ENCODE data around the gene SLC24A3.

Gene SLC24A3

DNA sequence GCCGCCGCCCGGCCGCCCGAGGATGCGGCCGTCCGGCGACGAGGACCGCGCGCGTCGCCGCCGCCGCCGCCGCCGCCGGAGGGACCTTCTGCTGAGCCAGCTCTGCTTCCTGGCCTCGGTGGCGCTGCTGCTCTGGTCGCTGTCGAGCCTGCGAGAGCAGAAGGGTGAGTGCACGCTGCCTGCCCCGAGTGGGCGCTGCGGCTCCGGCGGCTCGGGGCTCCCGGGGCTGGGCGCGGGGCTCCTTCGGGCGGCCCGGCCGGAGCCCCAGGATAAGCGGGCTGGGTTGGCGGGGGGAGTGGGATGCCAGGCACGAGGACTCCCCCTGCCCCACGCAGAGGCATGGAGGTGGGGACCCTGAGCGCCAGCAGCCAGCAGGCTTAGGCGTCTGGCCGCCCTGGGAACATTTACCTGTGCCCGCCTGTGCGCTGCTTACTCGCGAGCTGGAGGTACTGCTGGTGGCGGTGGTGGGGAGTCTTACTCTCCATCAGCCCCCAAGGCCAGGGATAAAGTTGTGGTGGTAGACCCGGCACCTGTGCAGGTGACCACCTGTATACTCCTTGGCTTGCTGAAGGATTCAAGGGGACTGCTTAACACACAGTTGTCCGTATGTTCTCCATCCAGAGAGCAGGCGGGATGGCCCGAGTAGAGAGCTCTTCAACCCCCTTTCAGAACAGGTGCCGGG, 520 bp downstream of the SLC24A3 start:
- Histone ChIP-seq H3K4me3 (ENCODE audit: low read length) (no peak overlapping the region), H3K9me2 (replicated peaks; ENCODE audit: control insufficient read depth, low read length) (no peaks in the 10 kb centered on the region), H3K4me1 (ENCODE audit: control insufficient read depth, low read length) (no peaks in the 10 kb centered on the region), H3K79me2 (ENCODE audit: control insufficient read depth, low read length) (no peaks in the 10 kb centered on the region), H3K36me3 (ENCODE audit: control insufficient read depth, low read length) (no peaks in the 10 kb centered on the region), H4K20me1 (ENCODE audit: control insufficient read depth, insufficient read depth, low read depth, low read length) (no peaks in the 10 kb centered on the region), H3K27ac (ENCODE audit: low read depth, low read length) (no peak overlapping the region), H3F3A (ENCODE audit: control insufficient read depth, insufficient read depth) (no peaks in the 10 kb centered on the region), H3K9me3 (ENCODE audit: control insufficient read depth, insufficient read depth, low read length) (no peaks in the 10 kb centered on the region), H3K4me2 (ENCODE audit: low read length) (no peak overlapping the region), H3K27me3 (ENCODE audit: control insufficient read depth, low read length) (no peaks in the 10 kb centered on the region)
- TF ChIP-seq, protein P1, sequence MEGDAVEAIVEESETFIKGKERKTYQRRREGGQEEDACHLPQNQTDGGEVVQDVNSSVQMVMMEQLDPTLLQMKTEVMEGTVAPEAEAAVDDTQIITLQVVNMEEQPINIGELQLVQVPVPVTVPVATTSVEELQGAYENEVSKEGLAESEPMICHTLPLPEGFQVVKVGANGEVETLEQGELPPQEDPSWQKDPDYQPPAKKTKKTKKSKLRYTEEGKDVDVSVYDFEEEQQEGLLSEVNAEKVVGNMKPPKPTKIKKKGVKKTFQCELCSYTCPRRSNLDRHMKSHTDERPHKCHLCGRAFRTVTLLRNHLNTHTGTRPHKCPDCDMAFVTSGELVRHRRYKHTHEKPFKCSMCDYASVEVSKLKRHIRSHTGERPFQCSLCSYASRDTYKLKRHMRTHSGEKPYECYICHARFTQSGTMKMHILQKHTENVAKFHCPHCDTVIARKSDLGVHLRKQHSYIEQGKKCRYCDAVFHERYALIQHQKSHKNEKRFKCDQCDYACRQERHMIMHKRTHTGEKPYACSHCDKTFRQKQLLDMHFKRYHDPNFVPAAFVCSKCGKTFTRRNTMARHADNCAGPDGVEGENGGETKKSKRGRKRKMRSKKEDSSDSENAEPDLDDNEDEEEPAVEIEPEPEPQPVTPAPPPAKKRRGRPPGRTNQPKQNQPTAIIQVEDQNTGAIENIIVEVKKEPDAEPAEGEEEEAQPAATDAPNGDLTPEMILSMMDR (IDR thresholded peaks at IDR 0.05; ENCODE audit: low read depth, low read length, poor library complexity, severe bottlenecking): no peak
- no peak for TF ChIP-seq EZH2phosphoT487 (IDR thresholded peaks at IDR 0.05; ENCODE audit: borderline replicate concordance, low read length)

DNA sequence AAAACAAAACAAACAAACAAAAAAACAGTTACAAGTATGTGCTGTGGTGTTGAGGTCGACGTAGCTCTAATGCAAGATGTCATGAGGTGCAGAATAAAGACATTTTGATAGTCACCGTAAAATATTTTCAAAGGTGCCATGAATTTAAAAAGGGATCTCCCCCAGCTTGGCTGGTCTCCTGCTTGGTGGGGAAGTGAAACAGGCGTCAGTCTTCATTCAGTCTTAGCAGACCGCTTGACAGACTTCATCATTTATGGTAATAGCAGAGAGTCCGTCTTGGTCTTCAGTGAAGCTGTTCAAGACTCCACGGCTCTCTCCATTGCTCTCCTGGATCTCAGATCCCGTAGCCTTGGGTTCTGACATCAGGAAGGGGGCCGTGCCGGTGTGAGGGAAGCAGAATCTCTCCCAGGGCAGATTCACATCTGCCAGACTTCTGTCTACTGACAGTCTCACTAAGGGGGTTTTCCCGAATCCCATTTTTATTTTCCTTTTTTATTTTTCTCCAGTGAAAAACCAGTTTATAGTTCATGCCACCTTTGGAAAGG, 1.6 kb downstream of the SLC24A3 start:
- H3K4me2 ChIP-seq (ENCODE audit: low read length): no peak overlapping the region
- no peaks in the 10 kb centered on the region for H3K79me2 ChIP-seq (ENCODE audit: control insufficient read depth, low read length)
- H3F3A ChIP-seq (ENCODE audit: control insufficient read depth, insufficient read depth): no peaks in the 10 kb centered on the region
- H3K27ac ChIP-seq (ENCODE audit: low read depth, low read length): no peak overlapping the region
- H3K4me1 ChIP-seq (ENCODE audit: control insufficient read depth, low read length): no peaks in the 10 kb centered on the region
- no peaks in the 10 kb centered on the region for H3K9me2 ChIP-seq (replicated peaks; ENCODE audit: control insufficient read depth, low read length)
- H3K27me3 ChIP-seq (ENCODE audit: control insufficient read depth, low read length): no peaks in the 10 kb centered on the region
- no peaks in the 10 kb centered on the region for H3K36me3 ChIP-seq (ENCODE audit: control insufficient read depth, low read length)
- no peak overlapping the region for H3K4me3 ChIP-seq (ENCODE audit: low read length)
- H3K9me3 ChIP-seq (ENCODE audit: control insufficient read depth, insufficient read depth, low read length): no peaks in the 10 kb centered on the region
- H4K20me1 ChIP-seq (ENCODE audit: control insufficient read depth, insufficient read depth, low read depth, low read length): no peaks in the 10 kb centered on the region
- TF ChIP-seq, protein P1 (IDR thresholded peaks at IDR 0.05; ENCODE audit: low read depth, low read length, poor library complexity, severe bottlenecking): no peak
- TF ChIP-seq EZH2phosphoT487 (IDR thresholded peaks at IDR 0.05; ENCODE audit: borderline replicate concordance, low read length): no peak

DNA sequence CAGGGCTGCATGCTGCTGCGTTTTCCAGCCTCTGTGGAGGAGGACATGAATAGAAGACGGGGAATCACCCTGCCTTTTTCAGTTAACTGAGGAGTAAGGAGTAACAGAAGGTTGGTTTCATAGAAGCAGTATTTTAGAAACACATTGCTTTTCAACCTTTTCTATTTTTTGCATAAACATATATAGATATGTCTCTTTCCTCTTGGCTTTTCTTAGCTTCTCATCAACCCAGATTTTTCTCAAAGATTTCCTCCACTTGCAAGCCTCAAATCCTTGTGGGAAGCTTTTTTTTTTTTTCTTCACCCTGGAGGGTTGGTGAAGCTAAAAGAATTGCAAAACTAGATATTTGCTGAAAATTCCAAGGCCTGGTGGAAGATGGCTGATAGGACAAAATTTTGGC, 6.0 kb downstream of the SLC24A3 start:
- H3K36me3 ChIP-seq (ENCODE audit: control insufficient read depth, low read length): no peaks in the 10 kb centered on the region
- H3F3A ChIP-seq (ENCODE audit: control insufficient read depth, insufficient read depth): no peaks in the 10 kb centered on the region
- H3K4me2 ChIP-seq (ENCODE audit: low read length): no peak overlapping the region
- H3K9me3 ChIP-seq (ENCODE audit: control insufficient read depth, insufficient read depth, low read length): no peaks in the 10 kb centered on the region
- no peak overlapping the region for H3K27ac ChIP-seq (ENCODE audit: low read depth, low read length)
- H3K79me2 ChIP-seq (ENCODE audit: control insufficient read depth, low read length): no peaks in the 10 kb centered on the region
- TF ChIP-seq, protein P1 (IDR thresholded peaks at IDR 0.05; ENCODE audit: low read depth, low read length, poor library complexity, severe bottlenecking): no peak
- no peak for TF ChIP-seq EZH2phosphoT487 (IDR thresholded peaks at IDR 0.05; ENCODE audit: borderline replicate concordance, low read length)
- H4K20me1 ChIP-seq (ENCODE audit: control insufficient read depth, insufficient read depth, low read depth, low read length): no peaks in the 10 kb centered on the region
- no peak overlapping the region for H3K4me3 ChIP-seq (ENCODE audit: low read length)
- H3K27me3 ChIP-seq (ENCODE audit: control insufficient read depth, low read length): no peaks in the 10 kb centered on the region
- no peaks in the 10 kb centered on the region for H3K9me2 ChIP-seq (replicated peaks; ENCODE audit: control insufficient read depth, low read length)
- no peaks in the 10 kb centered on the region for H3K4me1 ChIP-seq (ENCODE audit: control insufficient read depth, low read length)

Measured in DOHH2 (cell line).